ENCODE results near the gene HRAS.

DNA sequence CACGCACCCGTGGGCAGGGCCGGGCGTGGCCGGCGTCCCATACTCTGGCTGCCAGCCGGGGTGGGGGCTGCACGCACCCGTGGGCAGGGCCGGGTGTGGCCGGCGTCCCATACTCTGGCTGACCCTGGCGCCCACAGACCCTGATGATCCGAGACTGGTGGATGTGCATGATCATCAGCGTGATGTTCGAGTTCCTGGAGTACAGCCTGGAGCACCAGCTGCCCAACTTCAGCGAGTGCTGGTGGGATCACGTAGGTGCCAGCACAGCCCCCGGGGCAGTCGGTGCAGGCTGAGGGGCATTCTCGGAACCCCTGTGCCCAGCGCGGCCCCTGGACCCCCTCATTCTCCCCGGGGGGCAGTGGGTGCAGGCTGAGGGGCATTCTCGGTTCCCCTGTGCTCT is 47.3 kb downstream of the HRAS start:
- no peak for TF ChIP-seq CTCF (IDR thresholded peaks at IDR 0.05)
- TF ChIP-seq POLR2A (IDR thresholded peaks at IDR 0.05): no peak
- no peak for TF ChIP-seq POLR2AphosphoS5 (IDR thresholded peaks at IDR 0.05)
- TF ChIP-seq EP300 (IDR thresholded peaks at IDR 0.05): no peak

All from gastroesophageal sphincter (tissue), 3 donors.